H9 (cell line): ENCODE measurements around the gene DUSP1. TPM values are rescaled to one million over a fixed set of nuclear protein-coding genes. Genes with fewer than 3 reads are reported as not detected.

Experiments used
- DNase-seq: peaks from one replicate; pipeline ENCODE4 v3.0.0-alpha.2; 2017
- H2AFZ ChIP-seq: one replicate; pipeline ENCODE4 v1.6.1; 2013; ENCODE audit warnings: mild to moderate bottlenecking, low read length, control low read depth, moderate library complexity
- H2AK5ac ChIP-seq: 2 replicates; pipeline ENCODE4 v1.6.1; 2013; ENCODE audit warnings: low read length, control low read depth, mixed read lengths; ENCODE audit not compliant: insufficient read length
- H2BK120ac ChIP-seq: one replicate; pipeline ENCODE4 v1.6.1; 2013; ENCODE audit warnings: low read depth, mild to moderate bottlenecking, low read length, control low read depth, inconsistent platforms; ENCODE audit not compliant: poor library complexity, severe bottlenecking
- H2BK12ac ChIP-seq: 2 replicates; pipeline ENCODE4 v1.6.1; 2013; ENCODE audit warnings: low read length, control low read depth, mixed read lengths, low read depth; ENCODE audit not compliant: insufficient read length
- H2BK15ac ChIP-seq: 2 replicates; pipeline ENCODE4 v1.6.1; 2013; ENCODE audit warnings: low read depth, low read length, control low read depth
- H2BK20ac ChIP-seq: one replicate; pipeline ENCODE4 v1.6.1; 2013; ENCODE audit warnings: low read depth, mild to moderate bottlenecking, low read length, control low read depth, inconsistent platforms; ENCODE audit not compliant: poor library complexity, severe bottlenecking
- H2BK5ac ChIP-seq: 2 replicates; pipeline ENCODE4 v1.6.1; 2013; ENCODE audit warnings: low read length, control low read depth, mixed read lengths; ENCODE audit not compliant: insufficient read length
- H3K14ac ChIP-seq: 2 replicates; pipeline ENCODE4 v1.6.1; 2013; ENCODE audit warnings: low read length, control low read depth; ENCODE audit not compliant: insufficient read depth
- H3K18ac ChIP-seq: 2 replicates; pipeline ENCODE4 v1.6.1; 2013; ENCODE audit warnings: low read depth, mild to moderate bottlenecking, mixed read lengths, low read length, control low read depth; ENCODE audit not compliant: insufficient read length
- H3K23ac ChIP-seq: 2 replicates; pipeline ENCODE4 v1.6.1; 2013; ENCODE audit warnings: low read length, control low read depth, mixed read lengths, low read depth; ENCODE audit not compliant: insufficient read length
- H3K23me2 ChIP-seq: 2 replicates; pipeline ENCODE4 v1.6.1; 2013; ENCODE audit warnings: low read depth, mild to moderate bottlenecking, mixed read lengths, low read length, control low read depth; ENCODE audit not compliant: insufficient read length, poor library complexity, severe bottlenecking
- H3K27ac ChIP-seq: 2 replicates; pipeline ENCODE4 v1.5.1; 2013; ENCODE audit warnings: low read length, control low read depth, mixed read lengths, low read depth; ENCODE audit not compliant: insufficient read length
- H3K27me3 ChIP-seq: 2 replicates; pipeline ENCODE4 v1.6.1; 2013; ENCODE audit warnings: low read length, control low read depth, inconsistent platforms; ENCODE audit not compliant: insufficient read depth
- H3K4ac ChIP-seq: 2 replicates; pipeline ENCODE4 v1.6.1; 2013; ENCODE audit warnings: low read depth, mild to moderate bottlenecking, control low read depth, inconsistent platforms, low read length, moderate library complexity
- H3K4me1 ChIP-seq: 2 replicates; pipeline ENCODE4 v1.6.1; 2013; ENCODE audit warnings: low read length, control low read depth, inconsistent platforms; ENCODE audit not compliant: insufficient read depth
- H3K4me2 ChIP-seq: 2 replicates; pipeline ENCODE4 v1.6.1; 2013; ENCODE audit warnings: low read length, control low read depth, mixed read lengths; ENCODE audit not compliant: insufficient read length, insufficient read depth
- H3K56ac ChIP-seq: 2 replicates; pipeline ENCODE4 v1.6.1; 2013; ENCODE audit warnings: low read depth, mild to moderate bottlenecking, mixed read lengths, low read length, control low read depth; ENCODE audit not compliant: insufficient read length
- H3K79me1 ChIP-seq: 2 replicates; pipeline ENCODE4 v1.6.1; 2013; ENCODE audit warnings: low read depth, mild to moderate bottlenecking, moderate library complexity, low read length, control low read depth, inconsistent platforms; ENCODE audit not compliant: insufficient read depth, poor library complexity, severe bottlenecking
- H3K79me2 ChIP-seq: 2 replicates; pipeline ENCODE4 v1.6.1; 2013; ENCODE audit warnings: low read length, control low read depth, inconsistent platforms; ENCODE audit not compliant: insufficient read depth
- H3K9ac ChIP-seq: 2 replicates; pipeline ENCODE4 v1.6.1; 2013; ENCODE audit warnings: low read length, control low read depth, mixed read lengths; ENCODE audit not compliant: insufficient read length; ENCODE audit errors: extremely low read depth
- H3K9me3 ChIP-seq: one replicate; pipeline ENCODE4 v1.6.1; 2013; ENCODE audit warnings: low read depth, low read length, inconsistent platforms; ENCODE audit not compliant: control insufficient read depth
- H3T11ph ChIP-seq: one replicate; pipeline ENCODE4 v1.6.1; 2013; ENCODE audit warnings: mild to moderate bottlenecking, low read length, control low read depth, inconsistent platforms
- H4K20me1 ChIP-seq: one replicate; pipeline ENCODE4 v1.6.1; 2013; ENCODE audit not compliant: control insufficient read depth, insufficient read length, insufficient read depth
- H4K5ac ChIP-seq: 2 replicates; pipeline ENCODE4 v1.6.1; 2013; ENCODE audit warnings: low read depth, mild to moderate bottlenecking, mixed read lengths, low read length, control low read depth; ENCODE audit not compliant: insufficient read length
- H4K8ac ChIP-seq: replicated peaks from 2 replicates; pipeline ENCODE4 v1.6.1; 2013; ENCODE audit warnings: low read length, control low read depth, mixed read lengths, low read depth; ENCODE audit not compliant: insufficient read length
- H4K91ac ChIP-seq: 2 replicates; pipeline ENCODE4 v1.6.1; 2013; ENCODE audit warnings: low read depth, mild to moderate bottlenecking, moderate library complexity, mixed read lengths, low read length, control low read depth; ENCODE audit not compliant: insufficient read length
- H3K27ac Mint-ChIP-seq, 3 experiments: 2 replicates in 2 of 3; 3 replicates in 1 of 3; pipeline ENCODE4 v1.8.0; 2020 to 2021; ENCODE audit warnings: mixed read lengths in 3 of 3, mild to moderate bottlenecking in 1 of 3, moderate library complexity in 1 of 3
- H3K27me3 Mint-ChIP-seq: 2 replicates; pipeline ENCODE4 v1.8.0; 2021; ENCODE audit warnings: low read depth, mild to moderate bottlenecking, moderate library complexity, mixed read lengths
- H3K36me3 Mint-ChIP-seq, 3 experiments: 2 replicates in 2 of 3; 3 replicates in 1 of 3; pipeline ENCODE4 v1.8.0; 2020 to 2021; ENCODE audit warnings: low read depth in 3 of 3, mixed read lengths in 3 of 3; ENCODE audit not compliant: insufficient read depth in 1 of 3
- H3K4me1 Mint-ChIP-seq, 2 experiments: 2 replicates each; pipeline ENCODE4 v1.8.0; 2020; ENCODE audit warnings: mixed read lengths in 2 of 2
- H3K4me3 Mint-ChIP-seq, 2 experiments: 2 replicates in 1 of 2; 3 replicates in 1 of 2; pipeline ENCODE4 v1.8.0; 2020 to 2021; ENCODE audit warnings: mild to moderate bottlenecking in 2 of 2, mixed read lengths in 2 of 2, moderate library complexity in 1 of 2
- H3K9me3 Mint-ChIP-seq, 2 experiments: 2 replicates in 1 of 2; 3 replicates in 1 of 2; pipeline ENCODE4 v1.8.0; 2020; ENCODE audit warnings: mild to moderate bottlenecking in 2 of 2, mixed read lengths in 2 of 2, moderate library complexity in 1 of 2
- CTCF ChIP-seq: fragments of 200-600 bp; sonication (generic); conservative IDR thresholded peaks from 3 replicates; pipeline ENCODE4 v1.8.0; 2021; ENCODE audit warnings: antibody characterized with exemption, mild to moderate bottlenecking
- WGBS: extraction: QIAGEN DNeasy Blood & Tissue Kit; methylation state at CpG from one replicate; pipeline ENCODE4 v1.1.7; 2013; ENCODE audit warnings: missing lambda C conversion rate, low lambda C conversion rate, mixed read lengths; ENCODE audit not compliant: insufficient read length; ENCODE audit errors: extremely low coverage; 5-methylcytosine and 5-hydroxymethylcytosine counted together
- total RNA-seq: library from RNA; stranded (reverse); gene quantifications from 2 replicates; pipeline ENCODE4 v1.2.1, GENCODE V29; 2021

Gene DUSP1
- total RNA-seq, 1 experiment from 2014 or later, result 10.9 TPM

- H4K5ac ChIP-seq, result no peak overlapping the region
- H3K4me1 Mint-ChIP-seq, result peaks cover 4 to 6% of the 10 kb centered on the region in 2 experiments; a peak in 3 of 4 replicates
- H3K36me3 Mint-ChIP-seq, result no peaks in the 10 kb centered on the region
- H2BK20ac ChIP-seq, result no peak overlapping the region
- H2AFZ ChIP-seq, result no peak overlapping the region
- H2BK12ac ChIP-seq, result no peak overlapping the region
- H3T11ph ChIP-seq, result no peak overlapping the region
- H3K27ac Mint-ChIP-seq, result no peak overlapping the region
- peaks cover 3% of the 10 kb centered on the region; the same call in 1 of the 2 replicates for H3K27me3 ChIP-seq
- no peak overlapping the region for H3K27ac ChIP-seq
- H3K9me3 ChIP-seq, result no peaks in the 10 kb centered on the region
- no peak overlapping the region for H3K4me3 Mint-ChIP-seq
- no peak overlapping the region for H3K9ac ChIP-seq
- no peak overlapping the region for H2BK15ac ChIP-seq
- no peaks in the 10 kb centered on the region for H3K79me2 ChIP-seq
- H3K4me1 ChIP-seq, result 0 out of 2 replicates have a peak, but pooled peaks cover 1% of the 10 kb centered on the region
- H4K91ac ChIP-seq, result no peak overlapping the region
- H3K9me3 Mint-ChIP-seq, result no peaks in the 10 kb centered on the region
- H3K27me3 Mint-ChIP-seq, result peaks cover 27% of the 10 kb centered on the region
- H3K18ac ChIP-seq, result no peak overlapping the region
- no peaks in the 10 kb centered on the region for H4K20me1 ChIP-seq
- no peak overlapping the region for H3K56ac ChIP-seq
- H3K4ac ChIP-seq, result no peak overlapping the region
- H3K79me1 ChIP-seq, result no peaks in the 10 kb centered on the region
- DNase-seq, result no peak
- H3K23ac ChIP-seq, result no peak overlapping the region
- H2BK5ac ChIP-seq, result no peak overlapping the region
- H2AK5ac ChIP-seq, result no peak overlapping the region
- H3K23me2 ChIP-seq, result no peaks in the 10 kb centered on the region
- WGBS, result 97% methylated on average over 2 of the region's 3 CpGs
- no peak overlapping the region for H3K4me2 ChIP-seq
- TF ChIP-seq CTCF, result no peak
- H3K14ac ChIP-seq, result no peak overlapping the region
- H2BK120ac ChIP-seq, result no peak overlapping the region
- H4K8ac ChIP-seq, result no peak overlapping the region
Observed at GRCh38 chr5:172718527-172719114, 52.4 kb downstream of the DUSP1 start.

Other genes with a start within 250 kb of the DUSP1 start
- gene NEURL1B, start 129.9 kb downstream of the DUSP1 start, total RNA-seq, result 3.6 TPM in 2 replicates
- 74.2 and 77.0 TPM in 2 replicates for gene ERGIC1, start 63.1 kb upstream of the DUSP1 start, total RNA-seq
- 53.6 and 57.5 TPM in 2 replicates for gene RPL26L1, start 188.2 kb upstream of the DUSP1 start, total RNA-seq
- 101 TPM in 2 replicates for gene ATP6V0E1, start 212.6 kb upstream of the DUSP1 start, total RNA-seq